Measurements from ENCODE around the gene EVC2.

EVC2 gene

DNA sequence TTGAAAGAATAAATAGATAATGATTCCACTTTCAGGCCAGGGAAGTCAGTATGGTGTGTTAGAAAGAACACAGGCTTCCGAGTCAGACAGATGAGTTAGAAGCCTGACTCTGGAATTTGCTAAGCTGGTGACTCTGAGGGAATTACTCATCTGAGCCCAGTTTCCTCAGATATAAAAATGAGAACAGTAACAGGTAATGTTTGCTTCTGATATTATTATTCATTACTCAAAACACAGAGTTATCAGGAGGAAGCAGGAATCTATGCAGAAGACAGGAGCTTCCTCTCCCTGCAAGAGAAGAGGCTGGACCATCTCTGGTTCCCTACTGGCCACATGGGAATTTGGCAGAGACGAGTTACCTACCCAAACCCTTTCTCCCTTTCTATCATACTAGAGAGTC is 163.1 kb downstream of the EVC2 start:
- H3K27ac ChIP-seq (ENCODE audit: low read length), result no peak overlapping the region
- no peak overlapping the region for H2AFZ ChIP-seq (ENCODE audit: low read length)
- H3K4me1 ChIP-seq (ENCODE audit: low read length), result no peaks in the 10 kb centered on the region
- no peak for TF ChIP-seq EZH2 (optimal IDR thresholded peaks at IDR 0.05; ENCODE audit: low read depth, low read length)
- TF ChIP-seq, protein P1, sequence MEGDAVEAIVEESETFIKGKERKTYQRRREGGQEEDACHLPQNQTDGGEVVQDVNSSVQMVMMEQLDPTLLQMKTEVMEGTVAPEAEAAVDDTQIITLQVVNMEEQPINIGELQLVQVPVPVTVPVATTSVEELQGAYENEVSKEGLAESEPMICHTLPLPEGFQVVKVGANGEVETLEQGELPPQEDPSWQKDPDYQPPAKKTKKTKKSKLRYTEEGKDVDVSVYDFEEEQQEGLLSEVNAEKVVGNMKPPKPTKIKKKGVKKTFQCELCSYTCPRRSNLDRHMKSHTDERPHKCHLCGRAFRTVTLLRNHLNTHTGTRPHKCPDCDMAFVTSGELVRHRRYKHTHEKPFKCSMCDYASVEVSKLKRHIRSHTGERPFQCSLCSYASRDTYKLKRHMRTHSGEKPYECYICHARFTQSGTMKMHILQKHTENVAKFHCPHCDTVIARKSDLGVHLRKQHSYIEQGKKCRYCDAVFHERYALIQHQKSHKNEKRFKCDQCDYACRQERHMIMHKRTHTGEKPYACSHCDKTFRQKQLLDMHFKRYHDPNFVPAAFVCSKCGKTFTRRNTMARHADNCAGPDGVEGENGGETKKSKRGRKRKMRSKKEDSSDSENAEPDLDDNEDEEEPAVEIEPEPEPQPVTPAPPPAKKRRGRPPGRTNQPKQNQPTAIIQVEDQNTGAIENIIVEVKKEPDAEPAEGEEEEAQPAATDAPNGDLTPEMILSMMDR (IDR thresholded peaks at IDR 0.05; ENCODE audit: low read length), result no peak
- TF ChIP-seq EZH2phosphoT487 (IDR thresholded peaks at IDR 0.05; ENCODE audit: low read length), result no peak
- H3K27me3 ChIP-seq (replicated peaks; ENCODE audit: insufficient read depth, low read length), result no peaks in the 10 kb centered on the region
- no peaks in the 10 kb centered on the region for H3K36me3 ChIP-seq (replicated peaks; ENCODE audit: insufficient read depth, low read length)
- DNase-seq, result no peak
- H3K4me2 ChIP-seq (ENCODE audit: low read depth, low read length), result no peak overlapping the region
- no peaks in the 10 kb centered on the region for H3K9me3 ChIP-seq (replicated peaks; ENCODE audit: insufficient read depth, low read length)
- H3K9me2 ChIP-seq (replicated peaks; ENCODE audit: insufficient read depth, low read length), result no peaks in the 10 kb centered on the region
- H3K79me2 ChIP-seq (ENCODE audit: low read length), result no peaks in the 10 kb centered on the region
- H4K20me1 ChIP-seq (ENCODE audit: insufficient read depth, low read length), result no peaks in the 10 kb centered on the region
- no peak overlapping the region for H3K9ac ChIP-seq (ENCODE audit: low read length)
- no peak overlapping the region for H3K4me3 ChIP-seq (ENCODE audit: low read length)
- no peaks in the 10 kb centered on the region for H3F3A ChIP-seq (ENCODE audit: insufficient read depth, low read length)

DNA sequence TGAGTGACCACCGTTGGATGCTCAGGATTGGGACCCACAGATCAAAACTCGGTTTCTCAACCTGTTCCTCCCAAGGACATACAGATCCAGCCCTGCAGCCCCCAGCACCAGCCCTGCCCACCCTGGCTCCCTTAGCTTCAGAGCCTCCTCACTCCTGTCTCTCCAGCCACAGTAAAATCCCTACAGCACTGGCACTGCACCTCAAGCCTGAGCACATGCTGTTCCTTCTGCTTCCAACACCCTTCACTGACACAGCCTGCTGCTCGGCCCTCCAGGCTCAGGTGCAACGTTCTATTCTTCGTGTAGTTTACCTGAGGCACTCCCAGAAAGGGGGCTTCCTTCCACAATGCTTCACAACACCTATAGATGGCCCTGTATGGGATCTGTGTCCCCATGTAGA is 163.6 kb downstream of the EVC2 start:
- Histone ChIP-seq H4K20me1 (ENCODE audit: insufficient read depth, low read length) (no peaks in the 10 kb centered on the region), H3K4me2 (ENCODE audit: low read depth, low read length) (no peak overlapping the region), H3K9me3 (replicated peaks; ENCODE audit: insufficient read depth, low read length) (no peaks in the 10 kb centered on the region), H3K4me3 (ENCODE audit: low read length) (no peak overlapping the region), H3K27me3 (replicated peaks; ENCODE audit: insufficient read depth, low read length) (no peaks in the 10 kb centered on the region), H3K27ac (ENCODE audit: low read length) (no peak overlapping the region), H3F3A (ENCODE audit: insufficient read depth, low read length) (no peaks in the 10 kb centered on the region), H2AFZ (ENCODE audit: low read length) (no peak overlapping the region), H3K79me2 (ENCODE audit: low read length) (no peaks in the 10 kb centered on the region), H3K9ac (ENCODE audit: low read length) (no peak overlapping the region), H3K4me1 (ENCODE audit: low read length) (no peaks in the 10 kb centered on the region), H3K36me3 (replicated peaks; ENCODE audit: insufficient read depth, low read length) (no peaks in the 10 kb centered on the region), H3K9me2 (replicated peaks; ENCODE audit: insufficient read depth, low read length) (no peaks in the 10 kb centered on the region)
- no peak for DNase-seq
- TF ChIP-seq EZH2phosphoT487 (IDR thresholded peaks at IDR 0.05; ENCODE audit: low read length) (no peak), EZH2 (optimal IDR thresholded peaks at IDR 0.05; ENCODE audit: low read depth, low read length) (no peak)
- TF ChIP-seq, protein P1 (IDR thresholded peaks at IDR 0.05; ENCODE audit: low read length), result no peak

DNA sequence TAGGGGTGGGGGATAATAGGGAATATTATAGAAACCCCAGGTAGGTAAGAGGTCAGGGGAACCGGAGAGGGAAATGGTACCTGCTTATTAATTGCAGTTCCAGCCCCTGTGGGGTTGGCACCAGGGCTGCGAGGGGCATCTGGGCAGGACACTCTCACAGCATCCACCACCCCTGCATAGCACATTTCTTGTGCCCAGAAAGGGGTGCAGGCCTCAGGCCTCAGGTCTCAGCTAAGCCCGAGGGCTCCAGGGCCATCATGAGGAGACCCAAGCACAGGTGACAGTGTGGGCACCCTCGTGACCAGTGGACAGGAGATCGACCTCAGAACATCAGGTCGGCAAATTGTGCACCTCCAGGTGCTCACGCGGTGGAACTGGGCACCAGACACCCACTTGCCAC is 164.7 kb downstream of the EVC2 start:
- TF ChIP-seq, protein P1 (IDR thresholded peaks at IDR 0.05; ENCODE audit: low read length), result no peak
- TF ChIP-seq EZH2phosphoT487 (IDR thresholded peaks at IDR 0.05; ENCODE audit: low read length) (no peak), EZH2 (optimal IDR thresholded peaks at IDR 0.05; ENCODE audit: low read depth, low read length) (no peak)

More for the DNA sequence above, 164.7 kb downstream of the EVC2 start:
- Histone ChIP-seq H3K27me3 (replicated peaks; ENCODE audit: insufficient read depth, low read length) (no peaks in the 10 kb centered on the region), H3K36me3 (replicated peaks; ENCODE audit: insufficient read depth, low read length) (no peaks in the 10 kb centered on the region), H3K4me2 (ENCODE audit: low read depth, low read length) (no peak overlapping the region), H3K9me3 (replicated peaks; ENCODE audit: insufficient read depth, low read length) (no peaks in the 10 kb centered on the region), H2AFZ (ENCODE audit: low read length) (no peak overlapping the region), H3K4me3 (ENCODE audit: low read length) (no peak overlapping the region), H3K27ac (ENCODE audit: low read length) (no peak overlapping the region), H4K20me1 (ENCODE audit: insufficient read depth, low read length) (no peaks in the 10 kb centered on the region), H3K4me1 (ENCODE audit: low read length) (no peaks in the 10 kb centered on the region), H3K9me2 (replicated peaks; ENCODE audit: insufficient read depth, low read length) (no peaks in the 10 kb centered on the region), H3F3A (ENCODE audit: insufficient read depth, low read length) (no peaks in the 10 kb centered on the region), H3K9ac (ENCODE audit: low read length) (no peak overlapping the region), H3K79me2 (ENCODE audit: low read length) (no peaks in the 10 kb centered on the region)
- DNase-seq, result no peak

Measured in MM.1S (cell line).